T-cell (primary cell): Measurements from ENCODE around the gene RPL15. TPM values are rescaled to one million over a fixed set of nuclear protein-coding genes. Genes with fewer than 3 reads are reported as not detected.
A peak's percentile ranks its signal among the peaks of the same experiment; 100 is the strongest.
"Not testable (repeated sequence)": the region's sequence is repeated elsewhere in the genome, so short reads cannot be mapped to it uniquely, and the experiment has no call there.

Experiments used
- ATAC-seq, 4 experiments: fragments of 200-7000 bp in 3 of 4; fragments of 150-1000 bp in 1 of 4; cut with Tn5 transposase; replicated peaks in 1 of 4; 1 replicate in 3 of 4; 2 replicates in 1 of 4; pipeline ENCODE4 v1.10.0; 2021; ENCODE audit warnings: moderate library complexity in 3 of 4, mild to moderate bottlenecking in 2 of 4, moderate number of reproducible peaks in 1 of 4
- CTCF ChIA-PET, 2 donors: fragments of 300-600 bp; sonication (Branson Sonifier 250); formaldehyde crosslinking; loops; one replicate each; lab custom pipeline; 2022; ENCODE audit warnings: antibody characterized with exemption in 2 of 2; lab: Charles Lee
- POLR2A ChIA-PET, 2 donors: fragments of 300-600 bp; sonication (Branson Sonifier 250); formaldehyde crosslinking; loops; one replicate each; lab custom pipeline; 2022; ENCODE audit warnings: antibody characterized with exemption in 2 of 2; lab: Charles Lee
- DNase-seq, 35 experiments: peaks; one replicate each; pipeline versions ENCODE4 v3.0.0 to v3.0.0-alpha.2; 2013 to 2023
- H3K27ac ChIP-seq: one replicate; pipeline ENCODE4 v1.5.1; 2013; ENCODE audit warnings: low read length
- H3K27me3 ChIP-seq, 2 experiments: replicated peaks in 1 of 2; 1 replicate in 1 of 2; 2 replicates in 1 of 2; pipeline versions ENCODE4 v1.6.1 to v1.7.0; 2013; ENCODE audit warnings: low read length in 1 of 2, mixed read lengths in 1 of 2; ENCODE audit not compliant: control insufficient read depth in 2 of 2, insufficient read depth in 2 of 2; ENCODE audit errors: extremely low read depth in 1 of 2
- H3K36me3 ChIP-seq, 2 donors: 1 replicate in 1 of 2; 2 replicates in 1 of 2; pipeline versions ENCODE4 v1.6.1 to v1.7.0; 2013; ENCODE audit warnings: low read length in 1 of 2; ENCODE audit not compliant: control insufficient read depth in 2 of 2, insufficient read depth in 1 of 2; ENCODE audit errors: extremely low read depth in 1 of 2
- H3K4me1 ChIP-seq, 2 experiments: 1 replicate in 1 of 2; 2 replicates in 1 of 2; pipeline versions ENCODE4 v1.6.1 to v1.7.0; 2013; ENCODE audit warnings: low read length in 2 of 2, mixed read lengths in 1 of 2; ENCODE audit not compliant: insufficient read depth in 2 of 2, control insufficient read depth in 1 of 2; ENCODE audit errors: extremely low read depth in 1 of 2
- H3K4me3 ChIP-seq, 2 donors: 1 replicate in 1 of 2; 2 replicates in 1 of 2; pipeline versions ENCODE4 v1.5.1 to v1.7.0; 2013; ENCODE audit warnings: mild to moderate bottlenecking in 2 of 2, low read length in 1 of 2, moderate library complexity in 1 of 2; ENCODE audit not compliant: control insufficient read depth in 1 of 2; ENCODE audit errors: extremely low read depth in 1 of 2
- H3K9me3 ChIP-seq: 2 replicates; pipeline ENCODE4 v1.7.0; 2013
- H3K27ac Mint-ChIP-seq, 2 donors: one replicate each; pipeline ENCODE4 v1.8.0; 2020 to 2021; ENCODE audit warnings: mild to moderate bottlenecking in 2 of 2, mixed read lengths in 2 of 2
- H3K27me3 Mint-ChIP-seq, 2 donors: one replicate each; pipeline ENCODE4 v1.8.0; 2021 to 2022; ENCODE audit warnings: mixed read lengths in 2 of 2
- H3K36me3 Mint-ChIP-seq: one replicate; pipeline ENCODE4 v1.8.0; 2021; ENCODE audit warnings: mixed read lengths
- H3K4me1 Mint-ChIP-seq, 3 donors: one replicate each; pipeline ENCODE4 v1.8.0; 2020 to 2022; ENCODE audit warnings: mixed read lengths in 3 of 3, mild to moderate bottlenecking in 1 of 3
- H3K4me3 Mint-ChIP-seq, 3 donors: one replicate each; pipeline ENCODE4 v1.8.0; 2020 to 2022; ENCODE audit warnings: mild to moderate bottlenecking in 3 of 3, mixed read lengths in 3 of 3, moderate library complexity in 3 of 3
- H3K9me3 Mint-ChIP-seq, 3 donors: one replicate each; pipeline ENCODE4 v1.8.0; 2020 to 2022; ENCODE audit warnings: mixed read lengths in 3 of 3
- WGBS: methylation state at CpG from one replicate; pipeline ENCODE4 v1.1.5; 2013; ENCODE audit warnings: missing lambda C conversion rate; ENCODE audit not compliant: insufficient coverage; 5-methylcytosine and 5-hydroxymethylcytosine counted together
- total RNA-seq, 35 experiments: library from RNA in 6 of 35; stranded (reverse) in 6 of 35; fragments of 120-200 nt in 1 of 35; gene quantifications; one replicate each; pipeline versions ENCODE4 v1.2.1 to v1.2.4 and lab custom pipeline; 2013 to 2026

RPL15 gene
- total RNA-seq, 5 donors from 2014 or later (not counting 1 experiment from before 2014, with no cell fraction given), result 1,997 to 2,171 (median 2,116) TPM

- Mint-ChIP-seq H3K9me3 (no peaks in the 10 kb centered on the region), H3K27ac (no peak overlapping the region), H3K36me3 (peaks cover 7% of the 10 kb centered on the region), H3K4me1 (peaks cover 47 to 67% (median 55%) of the 10 kb centered on the region in 3 donors), H3K27me3 (no peaks in the 10 kb centered on the region), H3K4me3 (no peak overlapping the region)
- Histone ChIP-seq H3K4me1 (peaks cover 0 to 9% of the 10 kb centered on the region in 2 experiments), H3K27me3 (no peaks in the 10 kb centered on the region), H3K9me3 (no peaks in the 10 kb centered on the region), H3K27ac (no peak overlapping the region), H3K4me3 (no peak overlapping the region), H3K36me3 (peaks cover 0 to 6% of the 10 kb centered on the region in 2 donors)
- ChIA-PET POLR2A (no interaction called here), CTCF (interaction anchor here in 1 of 2 donors (1.5 kb wide), 1 partner anchor 12 kb away, joined by 4 read pairs; no protein-coding TSS in a partner anchor)
- WGBS, result no CpG with 5 or more reads among the region's 8 CpGs
- DNase-seq (no peak), ATAC-seq (no peak)
These were observed 37.4 kb upstream of the RPL15 start for GRCh38 chr3:23879485-23879884.

- ChIA-PET POLR2A (no interaction called here), CTCF (no interaction called here)
- H3K4me3 Mint-ChIP-seq, result peak overlapping the region in 1 of 3 donors; percentile 49
- H3K36me3 Mint-ChIP-seq, result peaks cover 7% of the 10 kb centered on the region
- H3K27me3 Mint-ChIP-seq, result no peaks in the 10 kb centered on the region
- H3K27ac Mint-ChIP-seq, result peak overlapping the region; percentile 39 to 77
- no peak overlapping the region for H3K27ac ChIP-seq
- no peaks in the 10 kb centered on the region for H3K9me3 Mint-ChIP-seq
- no peaks in the 10 kb centered on the region for H3K9me3 ChIP-seq
- WGBS, result no CpG with 5 or more reads among the region's 4 CpGs
- no peak for DNase-seq
- peak in 1 of 4 experiments; percentile 55 for ATAC-seq
- peaks cover 43 to 53% (median 48%) of the 10 kb centered on the region in 3 donors for H3K4me1 Mint-ChIP-seq
- peaks cover 0 to 9% of the 10 kb centered on the region in 2 experiments for H3K4me1 ChIP-seq
- no peak overlapping the region for H3K4me3 ChIP-seq
- no peaks in the 10 kb centered on the region for H3K27me3 ChIP-seq
- H3K36me3 ChIP-seq, result peaks cover 0 to 6% of the 10 kb centered on the region in 2 donors
These were observed 36.1 kb upstream of the RPL15 start for GRCh38 chr3:23880703-23881339.

DNA sequence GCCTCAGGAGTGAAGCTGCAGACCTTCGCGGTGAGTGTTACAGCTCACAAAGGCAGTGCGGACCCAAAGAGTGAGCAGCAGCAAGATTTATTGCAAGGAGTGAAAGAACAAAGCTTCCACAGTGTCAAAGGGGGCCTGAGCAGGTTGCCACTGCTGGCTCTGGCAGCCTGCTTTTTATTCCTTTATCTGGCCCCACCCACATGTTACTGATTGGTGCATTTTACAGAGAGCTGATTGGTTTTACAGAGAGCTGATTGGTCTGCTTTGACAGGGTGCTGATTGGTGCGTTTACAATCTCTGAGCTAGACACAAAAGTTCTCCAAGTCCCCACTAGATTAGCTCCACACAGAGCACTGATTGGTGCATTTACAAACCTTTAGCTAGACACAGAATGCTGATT lies 34.9 kb upstream of the RPL15 start:
- H3K36me3 Mint-ChIP-seq, H3K9me3 Mint-ChIP-seq, H3K4me1 ChIP-seq, H3K27me3 ChIP-seq, CTCF ChIA-PET, H3K9me3 ChIP-seq, ATAC-seq, H3K27me3 Mint-ChIP-seq, POLR2A ChIA-PET, H3K27ac ChIP-seq, H3K36me3 ChIP-seq, H3K4me3 ChIP-seq: not testable (repeated sequence)
- WGBS, result no CpG with 5 or more reads among the region's 4 CpGs
- Mint-ChIP-seq H3K4me1 (peaks cover 37 to 44% (median 42%) of the 10 kb centered on the region in 3 donors), H3K27ac (peak overlapping the region in 1 of 2 donors; percentile 77), H3K4me3 (peak overlapping the region in 2 of 3 donors; percentile 17 to 49)
- peak in 1 of 35 experiments; percentile 7 for DNase-seq

- Histone ChIP-seq H3K4me3 (no peak overlapping the region), H3K4me1 (peaks cover 0 to 9% of the 10 kb centered on the region in 2 experiments), H3K27ac (no peak overlapping the region), H3K9me3 (no peaks in the 10 kb centered on the region), H3K36me3 (peaks cover 4 to 6% of the 10 kb centered on the region in 2 donors), H3K27me3 (no peaks in the 10 kb centered on the region)
- peaks cover 32 to 40% (median 38%) of the 10 kb centered on the region in 3 donors for H3K4me1 Mint-ChIP-seq
- no peak overlapping the region for H3K4me3 Mint-ChIP-seq
- H3K36me3 Mint-ChIP-seq, result peaks cover 7% of the 10 kb centered on the region
- CTCF ChIA-PET, result no interaction called here
- no peaks in the 10 kb centered on the region for H3K27me3 Mint-ChIP-seq
- 98% methylated on average over 26 of the region's 28 CpGs for WGBS
- H3K9me3 Mint-ChIP-seq, result no peaks in the 10 kb centered on the region
- DNase-seq (no peak), ATAC-seq (no peak)
- H3K27ac Mint-ChIP-seq, result no peak overlapping the region
- POLR2A ChIA-PET, result no interaction called here
These were observed 34.4 kb upstream of the RPL15 start for GRCh38 chr3:23882487-23882918.

GRCh38 chr3:23884481-23884880 lies 32.5 kb upstream of the RPL15 start:
- no peaks in the 10 kb centered on the region for H3K27me3 Mint-ChIP-seq
- ChIA-PET POLR2A (no interaction called here), CTCF (no interaction called here)
- Histone ChIP-seq H3K36me3 (peaks cover 4 to 6% of the 10 kb centered on the region in 2 donors), H3K4me1 (peaks cover 0 to 9% of the 10 kb centered on the region in 2 experiments), H3K9me3 (no peaks in the 10 kb centered on the region), H3K27me3 (no peaks in the 10 kb centered on the region), H3K27ac (no peak overlapping the region), H3K4me3 (no peak overlapping the region)
- H3K4me1 Mint-ChIP-seq, result peaks cover 19 to 25% (median 23%) of the 10 kb centered on the region in 3 donors
- H3K4me3 Mint-ChIP-seq, result no peak overlapping the region
- peaks cover 7% of the 10 kb centered on the region for H3K36me3 Mint-ChIP-seq
- ATAC-seq, result no peak
- no CpG with 5 or more reads among the region's 2 CpGs for WGBS
- H3K27ac Mint-ChIP-seq, result peak overlapping the region in 1 of 2 donors; percentile 39
- DNase-seq, result no peak
- H3K9me3 Mint-ChIP-seq, result no peaks in the 10 kb centered on the region

- no peak for DNase-seq
- Histone ChIP-seq H3K27ac (no peak overlapping the region), H3K4me1 (peaks cover 0 to 9% of the 10 kb centered on the region in 2 experiments), H3K36me3 (peaks cover 6 to 8% of the 10 kb centered on the region in 2 donors), H3K4me3 (no peak overlapping the region), H3K27me3 (no peaks in the 10 kb centered on the region), H3K9me3 (no peaks in the 10 kb centered on the region)
- WGBS, result no CpG with 5 or more reads among the region's 6 CpGs
- ChIA-PET POLR2A (no interaction called here), CTCF (no interaction called here)
- Mint-ChIP-seq H3K27ac (peak overlapping the region in 1 of 2 donors; percentile 39), H3K36me3 (peaks cover 7% of the 10 kb centered on the region), H3K4me3 (no peak overlapping the region), H3K4me1 (peaks cover 17 to 21% (median 17%) of the 10 kb centered on the region in 3 donors), H3K27me3 (no peaks in the 10 kb centered on the region), H3K9me3 (no peaks in the 10 kb centered on the region)
- ATAC-seq, result no peak
These were observed 31.7 kb upstream of the RPL15 start for GRCh38 chr3:23885210-23885609.
